Iris pigment epithelial cell (primary cell): ENCODE data around the gene CIB2.

Source experiments
- DNase-seq: peaks from one replicate; pipeline ENCODE4 v3.0.0-alpha.2; 2011; ENCODE audit warnings: low read depth

The CIB2 gene

DNA sequence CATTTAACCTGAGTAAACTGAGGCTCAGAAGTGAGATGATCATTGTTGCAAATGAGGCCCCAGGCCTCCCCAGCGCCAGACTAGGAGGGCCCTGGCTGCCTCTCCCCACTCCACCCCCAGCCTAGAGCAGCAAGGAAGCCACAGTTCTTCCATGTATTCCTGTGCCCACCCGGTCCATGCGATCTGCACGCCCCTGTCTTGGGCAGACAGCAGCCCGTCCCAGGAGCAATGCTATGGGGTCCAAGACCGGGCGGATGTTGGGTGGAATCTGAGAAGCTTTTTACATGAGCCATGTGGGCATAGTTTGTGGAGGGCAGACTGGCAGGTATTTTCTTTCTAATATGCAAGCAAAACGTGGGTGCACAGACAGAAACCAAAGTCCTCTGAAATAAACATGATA is 23.8 kb downstream of the CIB2 start:
- no peak for DNase-seq

DNA sequence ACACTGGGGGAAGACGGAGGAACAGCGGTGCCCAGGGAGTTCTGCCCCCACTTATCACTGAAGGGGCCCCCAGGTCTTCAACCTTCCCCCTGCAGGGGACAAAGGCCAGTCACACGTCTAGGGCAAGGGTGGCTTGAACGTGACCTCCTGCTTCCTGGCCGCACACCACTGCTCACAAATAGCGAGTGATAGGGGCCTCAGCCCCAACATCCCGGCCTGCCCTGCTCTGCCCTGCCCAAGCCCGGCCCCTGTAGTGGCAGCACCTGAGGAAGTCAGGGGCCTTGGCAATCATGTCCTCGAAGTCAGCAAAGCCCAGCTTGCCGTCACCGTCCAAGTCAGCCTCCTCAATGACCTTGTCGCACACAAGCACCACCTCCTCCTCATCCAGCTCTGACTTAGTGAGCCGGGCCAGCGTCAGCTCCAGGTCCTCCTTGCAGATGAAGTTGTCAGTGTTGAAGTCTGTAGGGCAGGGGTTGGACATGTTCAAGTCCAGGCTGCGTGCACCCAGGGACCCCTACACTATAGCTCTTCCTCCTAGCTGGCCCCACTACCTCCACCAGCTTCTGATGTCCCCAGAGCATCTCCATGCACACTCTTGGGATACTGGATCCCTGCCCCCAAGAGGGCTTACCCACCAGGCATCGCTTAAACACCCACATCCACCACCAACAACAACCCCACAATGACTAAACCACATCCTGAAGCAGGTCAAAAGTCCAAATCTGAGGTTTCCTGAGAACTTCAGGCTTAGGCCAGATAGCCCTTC is 25.6 kb downstream of the CIB2 start:
- peak; percentile 41 for DNase-seq

DNA sequence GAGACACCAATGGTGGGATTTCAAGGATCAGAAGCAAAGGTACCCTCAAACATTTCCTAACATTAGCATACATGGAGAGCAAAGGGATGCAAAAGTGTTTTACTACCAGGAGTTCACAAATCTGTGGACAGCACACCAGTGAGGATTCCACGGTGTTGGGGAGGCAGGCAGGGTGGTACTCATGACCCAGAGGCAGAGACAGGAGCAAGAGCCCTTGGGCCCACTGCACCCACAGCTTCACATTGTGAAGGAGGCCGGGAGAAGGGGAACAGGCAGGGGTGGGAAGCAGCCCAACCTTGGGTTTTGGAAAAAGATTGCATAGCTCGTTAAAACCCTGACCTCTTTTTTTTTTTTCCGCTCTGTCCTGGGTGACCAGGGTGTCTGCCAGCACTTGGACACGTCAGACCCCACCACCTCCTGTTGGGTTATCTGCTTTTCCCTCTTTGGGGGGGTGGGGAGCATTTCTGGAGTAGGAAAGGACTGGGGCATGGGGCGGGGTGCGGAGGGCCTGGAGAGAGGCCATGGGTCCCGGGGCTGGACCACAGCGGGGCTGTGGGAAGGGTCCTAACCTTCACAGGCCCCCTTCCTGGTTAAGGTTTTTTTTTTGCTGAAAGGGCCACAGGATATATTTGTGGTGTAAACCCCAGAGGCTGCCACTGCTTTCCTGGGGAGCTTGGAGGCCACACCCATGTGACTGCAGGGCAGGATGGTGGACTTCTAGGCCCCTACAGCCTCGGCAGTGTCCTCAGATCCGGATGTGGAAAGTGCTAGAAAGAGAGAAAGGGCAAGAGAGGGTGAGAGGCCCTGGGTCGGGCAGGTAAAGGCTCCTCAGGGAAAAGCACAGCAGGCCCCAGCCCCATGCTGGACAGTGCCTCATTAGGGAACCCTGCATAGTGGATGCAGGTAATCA is 26.4 kb downstream of the CIB2 start:
- DNase-seq = no peak

DNA sequence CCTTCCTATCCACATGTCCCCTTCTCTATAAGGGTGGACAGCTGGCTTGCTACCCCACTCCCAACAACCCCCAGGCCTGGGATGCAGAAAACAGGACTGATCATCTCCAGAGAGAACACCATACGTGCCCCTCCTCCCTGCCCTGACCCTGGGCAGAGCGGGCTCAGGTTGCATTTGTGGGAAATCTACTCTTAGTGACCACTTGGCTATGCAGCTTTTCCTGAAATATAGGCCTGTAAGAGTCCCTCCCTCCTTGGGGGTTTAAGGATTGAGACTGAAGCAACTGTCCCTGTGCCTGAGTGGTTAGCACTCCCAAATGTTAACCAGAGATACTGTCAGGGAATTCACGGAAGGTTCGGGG is 27.1 kb downstream of the CIB2 start:
- DNase-seq = no peak

DNA sequence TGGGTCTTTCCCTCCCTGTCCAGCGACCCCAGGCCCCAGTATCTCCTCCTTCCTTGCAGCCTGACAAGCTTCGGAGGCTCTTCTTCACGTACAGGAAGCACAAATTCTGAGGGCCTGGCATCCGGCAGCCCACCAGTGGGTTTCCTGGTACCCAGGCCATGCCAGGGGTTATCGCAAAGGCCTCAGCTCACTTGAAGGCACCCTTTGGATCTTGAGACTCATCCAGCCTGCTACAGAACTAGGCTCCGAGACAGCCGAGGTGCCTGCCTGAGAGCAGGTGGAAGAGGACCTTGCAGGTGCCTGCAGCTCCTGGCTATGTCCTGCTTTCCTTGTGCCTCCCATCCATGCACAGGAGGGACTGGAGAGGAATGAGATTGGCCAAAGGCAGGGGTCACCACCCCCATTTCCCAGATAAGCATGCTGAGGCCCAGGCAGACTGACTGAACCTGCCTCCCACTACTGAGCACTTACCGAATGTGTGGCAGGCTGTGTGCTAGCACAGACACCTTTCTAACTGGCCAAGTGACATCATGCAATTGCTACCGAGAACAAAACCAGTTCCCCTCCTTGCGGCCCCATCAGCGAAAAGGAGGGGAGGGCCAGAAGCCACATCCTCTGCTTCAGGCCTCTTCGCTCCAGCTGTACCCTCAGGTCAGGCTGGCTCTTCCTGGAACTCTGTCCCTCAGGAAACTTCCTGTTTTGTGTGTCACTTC is 27.7 kb downstream of the CIB2 start:
- DNase-seq = no peak

DNA sequence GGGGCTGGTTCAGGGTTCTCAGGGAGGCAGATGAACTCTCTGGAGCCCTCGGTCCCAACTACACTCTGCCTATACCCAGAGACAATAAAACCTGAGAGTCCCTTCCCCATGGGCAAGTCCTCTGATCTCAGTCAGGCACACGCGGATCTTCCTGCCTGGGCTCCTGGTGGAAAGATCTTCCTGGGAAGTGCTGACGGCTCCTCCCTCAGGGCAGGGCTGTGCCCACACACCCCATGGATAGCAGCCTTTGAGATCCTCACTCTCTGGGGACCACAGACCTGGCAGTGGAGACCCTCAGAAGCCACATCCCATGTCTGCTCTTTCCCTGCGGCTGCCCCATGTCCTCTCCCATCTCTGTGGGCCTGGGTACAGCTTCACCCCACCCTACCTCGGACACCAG is 28.5 kb downstream of the CIB2 start:
- no peak for DNase-seq

DNA sequence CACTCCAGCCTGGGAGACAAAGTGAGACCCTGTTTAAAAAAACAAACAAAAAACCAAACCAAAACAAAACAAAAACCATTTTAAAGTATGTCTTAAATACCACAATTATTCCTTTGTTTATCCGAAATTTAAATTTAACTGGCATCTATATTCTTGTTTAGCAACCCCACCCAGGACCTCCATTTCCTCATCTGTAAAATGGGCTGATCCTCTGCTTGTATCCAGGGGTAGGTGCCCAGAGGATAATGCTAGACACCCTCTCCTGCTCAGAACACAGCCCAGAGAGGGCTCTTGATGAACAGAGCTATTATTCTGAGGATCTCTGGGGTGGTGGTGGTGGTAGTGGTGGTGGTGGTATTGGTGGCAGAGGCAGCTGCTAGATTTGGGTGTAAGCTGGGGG is 29.0 kb downstream of the CIB2 start:
- DNase-seq = no peak

DNA sequence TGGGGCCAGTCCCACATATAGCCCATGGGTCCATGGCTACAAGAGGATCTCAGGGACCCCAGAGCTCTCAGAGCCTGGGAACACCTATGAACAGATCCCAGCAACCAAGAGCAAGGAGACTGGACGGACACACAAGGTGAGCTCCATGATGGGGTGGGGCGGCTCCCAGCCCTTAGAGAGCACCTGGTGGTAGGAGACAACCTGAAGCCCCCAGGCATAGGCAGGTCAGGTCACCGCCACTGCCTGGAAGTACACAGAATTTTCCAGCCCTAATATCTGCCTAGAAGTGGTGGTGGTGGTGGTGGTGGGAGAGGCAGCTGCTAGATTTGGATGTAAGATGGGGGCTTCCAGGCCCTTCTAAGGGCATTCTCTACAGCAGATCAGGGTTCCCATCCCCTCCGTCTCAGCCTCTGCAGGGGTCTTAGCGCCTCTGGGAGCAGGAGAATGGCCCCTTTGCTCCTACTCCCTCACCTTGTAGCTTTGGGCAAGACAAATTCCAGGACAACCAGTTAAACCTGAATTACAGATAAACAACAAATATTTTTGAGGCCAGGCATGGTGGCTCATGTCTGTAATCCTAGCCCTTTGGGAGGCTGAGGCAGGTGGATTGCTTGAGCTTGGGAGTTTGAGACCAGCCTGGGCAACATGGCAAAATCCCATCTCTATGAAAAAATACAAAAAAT is 29.7 kb downstream of the CIB2 start:
- no peak for DNase-seq

DNA sequence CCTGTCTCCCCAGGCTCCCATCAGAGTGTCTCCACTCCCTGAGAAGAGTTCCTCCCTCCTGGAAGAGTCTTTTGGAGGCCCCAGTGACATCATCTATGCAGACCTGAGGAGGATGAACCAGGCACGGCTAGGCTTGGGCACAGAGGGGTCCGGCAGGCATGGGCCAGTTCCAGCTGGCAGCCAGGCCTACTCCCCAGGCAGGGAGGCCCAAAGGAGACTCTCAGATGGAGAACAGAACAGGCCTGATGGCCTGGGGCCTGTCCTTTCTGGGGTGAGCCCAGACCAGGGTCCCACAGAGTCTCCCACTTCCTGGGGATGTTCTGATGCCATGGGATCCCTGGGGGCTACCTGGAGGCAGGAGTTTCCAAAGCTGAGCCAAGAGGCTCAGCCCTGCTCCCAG is 30.4 kb downstream of the CIB2 start:
- DNase-seq = no peak

DNA sequence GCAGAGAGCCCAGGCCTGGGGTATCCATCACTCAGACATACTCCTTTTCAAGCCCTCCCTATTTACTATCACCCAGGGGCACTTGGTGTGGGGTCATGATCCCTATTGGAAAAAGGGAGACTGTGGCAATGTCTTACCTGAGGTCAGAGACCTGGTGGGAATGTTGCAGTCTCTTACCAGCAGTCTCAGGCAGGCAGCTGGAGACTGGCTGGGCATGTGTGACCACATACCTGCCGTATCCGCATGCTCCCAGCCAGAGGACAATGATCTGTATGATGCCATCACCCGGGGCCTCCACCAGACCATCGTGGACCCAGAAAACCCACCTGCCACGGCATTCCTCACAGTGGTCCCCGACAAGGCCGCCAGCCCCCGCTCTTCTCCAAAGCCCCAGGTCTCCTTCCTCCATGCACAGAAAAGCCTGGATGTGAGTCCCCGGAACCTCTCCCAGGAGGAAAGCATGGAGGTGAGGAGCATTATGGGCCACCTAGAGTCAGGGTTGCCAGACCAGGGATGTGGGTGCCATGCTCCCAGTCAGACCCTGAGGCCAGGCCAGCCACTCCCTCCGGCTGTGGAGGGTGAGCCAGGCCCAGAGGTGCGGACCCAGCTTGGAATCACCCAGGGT is 33.0 kb downstream of the CIB2 start:
- DNase-seq = no peak

DNA sequence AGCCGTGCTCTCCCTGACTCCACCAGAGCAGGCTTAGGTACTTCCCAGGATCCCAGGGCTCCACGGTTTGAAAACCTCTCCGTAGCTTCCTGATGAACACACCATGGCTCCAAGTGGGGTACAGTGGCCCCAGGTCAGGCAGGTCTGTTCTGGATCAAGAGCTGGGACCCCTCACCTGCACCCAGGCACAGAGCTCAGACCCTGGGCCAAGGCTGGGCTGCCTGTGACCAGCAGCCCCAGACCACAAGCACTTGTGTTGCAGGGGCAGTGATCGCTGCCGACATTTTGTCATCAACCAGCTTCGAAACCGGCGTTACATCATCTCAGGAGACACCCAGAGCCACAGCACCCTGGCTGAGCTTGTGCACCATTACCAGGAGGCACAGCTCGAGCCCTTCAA is 33.6 kb downstream of the CIB2 start:
- DNase-seq = no peak

DNA sequence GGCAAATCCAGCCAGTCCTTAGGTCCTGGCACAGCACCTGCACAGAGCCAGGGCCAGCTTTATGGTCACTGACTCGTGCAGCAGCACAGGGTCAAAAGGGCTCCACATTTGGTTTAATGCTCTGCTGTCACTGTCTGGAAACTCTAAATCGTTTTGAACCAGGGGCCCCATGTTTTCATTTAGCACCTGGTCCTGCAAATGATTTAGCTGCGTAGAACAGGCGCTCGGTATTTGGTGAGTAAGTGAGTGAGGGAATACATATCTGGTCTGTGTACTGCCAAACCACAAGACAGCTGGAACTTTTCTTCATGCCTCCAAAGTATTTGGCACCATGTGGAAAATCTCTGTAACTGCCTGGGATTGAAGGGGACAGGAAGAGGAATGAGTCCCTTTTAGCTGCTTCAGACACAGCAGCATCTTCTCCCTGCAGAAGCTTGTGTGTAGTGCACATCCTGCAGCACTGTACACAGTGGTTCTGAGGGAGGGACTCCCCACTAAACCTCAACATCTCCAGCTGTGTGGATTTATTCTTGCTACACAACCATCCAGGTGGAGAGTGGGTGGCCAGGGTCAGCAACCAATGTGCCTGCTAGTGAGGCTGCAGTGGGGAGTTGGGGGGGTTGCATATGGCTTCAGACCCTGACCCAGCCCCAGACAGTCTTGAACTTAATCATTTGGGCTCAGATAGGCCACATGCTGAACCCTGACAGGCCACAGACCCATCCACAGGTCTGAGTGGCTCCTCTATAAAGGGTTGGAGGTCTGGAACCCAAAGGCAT is 37.8 kb downstream of the CIB2 start:
- DNase-seq = peak; percentile 77

DNA sequence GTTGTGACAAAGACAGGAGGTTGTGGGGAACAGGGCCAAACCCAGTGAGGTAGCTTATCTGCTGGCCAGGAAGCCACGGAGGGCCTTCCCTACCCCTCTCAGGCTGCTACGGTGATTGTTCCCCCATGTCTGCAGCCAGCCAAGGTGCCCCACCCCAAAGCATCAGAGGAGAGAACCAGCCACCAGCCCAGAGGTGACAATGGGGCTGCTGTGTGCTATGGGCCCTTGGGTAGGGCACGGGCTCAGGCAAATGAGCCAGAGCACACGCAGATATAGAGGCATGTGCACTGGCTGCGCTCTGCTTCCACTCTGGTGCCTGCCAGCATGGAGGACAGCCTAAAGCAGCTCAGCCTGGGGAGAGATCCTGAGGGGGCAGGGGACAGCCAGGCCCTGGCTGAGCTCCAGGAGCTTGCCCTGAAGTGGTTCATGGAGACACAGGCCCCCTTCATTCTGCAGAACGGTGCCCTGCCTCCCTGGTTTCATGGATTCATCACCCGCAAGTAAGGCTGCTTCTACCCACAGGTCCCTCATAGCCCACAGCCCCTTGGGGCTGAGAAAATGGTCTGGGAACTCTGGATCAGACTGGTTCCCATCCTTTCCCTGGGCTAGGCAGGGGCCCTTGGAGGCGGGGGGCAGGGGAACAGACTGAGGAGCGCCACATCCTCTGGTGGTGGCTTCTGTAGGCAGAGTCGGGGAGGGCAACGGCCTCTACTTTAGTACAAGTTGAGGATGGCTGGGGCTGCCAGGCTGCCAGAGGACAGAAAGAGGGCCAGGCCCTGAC is 38.8 kb downstream of the CIB2 start, which contains the start of gene SH2D7:
TSS of gene SH2D7 (plus strand) at position 301 of the 781 bp plus-strand sequence. CDS start at position 325, 24 bp downstream.
- no peak for DNase-seq

DNA sequence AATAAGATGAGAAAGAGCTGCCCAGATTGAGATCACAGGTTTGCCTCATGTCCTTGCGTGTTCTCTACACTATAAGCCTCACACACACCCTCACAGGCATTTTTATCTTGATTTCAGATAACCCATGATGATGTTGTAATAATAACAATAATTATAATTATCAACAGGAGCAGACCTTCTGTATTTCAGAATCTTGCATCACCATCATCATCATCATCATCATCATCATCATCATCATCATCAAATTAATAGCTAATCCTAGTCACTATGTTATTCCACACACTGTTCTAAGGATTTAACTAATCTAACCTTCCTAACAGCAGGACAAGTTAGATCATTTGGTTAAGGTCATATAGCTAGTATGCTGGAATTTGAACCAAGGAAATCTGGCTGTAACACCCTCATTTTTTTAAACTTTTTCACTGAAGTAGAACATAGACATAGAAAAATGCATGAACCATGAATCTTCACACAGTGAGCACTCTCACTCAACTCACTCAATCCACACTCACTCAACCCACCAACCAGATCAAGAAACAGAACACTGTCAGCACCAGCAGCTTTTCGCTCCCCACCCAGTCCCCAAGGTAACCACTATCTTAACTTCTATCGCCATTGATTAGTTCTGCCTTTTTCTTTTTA is 40.7 kb downstream of the CIB2 start:
- DNase-seq = no peak

DNA sequence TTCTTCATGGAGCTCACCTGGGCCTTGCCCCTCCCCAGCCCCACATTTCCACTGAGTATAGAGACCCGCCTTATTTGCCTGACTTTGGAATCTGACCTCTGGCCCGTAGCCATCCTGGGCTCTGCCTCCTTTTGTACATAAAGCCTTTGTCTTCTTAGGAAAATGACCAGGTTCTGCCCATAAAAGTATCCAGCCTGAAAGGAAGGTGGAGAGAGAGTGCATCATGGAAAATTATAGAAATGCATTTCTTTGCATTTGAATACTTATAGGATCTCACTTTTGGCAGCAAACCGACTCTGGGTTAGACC is 42.5 kb downstream of the CIB2 start:
- no peak for DNase-seq

DNA sequence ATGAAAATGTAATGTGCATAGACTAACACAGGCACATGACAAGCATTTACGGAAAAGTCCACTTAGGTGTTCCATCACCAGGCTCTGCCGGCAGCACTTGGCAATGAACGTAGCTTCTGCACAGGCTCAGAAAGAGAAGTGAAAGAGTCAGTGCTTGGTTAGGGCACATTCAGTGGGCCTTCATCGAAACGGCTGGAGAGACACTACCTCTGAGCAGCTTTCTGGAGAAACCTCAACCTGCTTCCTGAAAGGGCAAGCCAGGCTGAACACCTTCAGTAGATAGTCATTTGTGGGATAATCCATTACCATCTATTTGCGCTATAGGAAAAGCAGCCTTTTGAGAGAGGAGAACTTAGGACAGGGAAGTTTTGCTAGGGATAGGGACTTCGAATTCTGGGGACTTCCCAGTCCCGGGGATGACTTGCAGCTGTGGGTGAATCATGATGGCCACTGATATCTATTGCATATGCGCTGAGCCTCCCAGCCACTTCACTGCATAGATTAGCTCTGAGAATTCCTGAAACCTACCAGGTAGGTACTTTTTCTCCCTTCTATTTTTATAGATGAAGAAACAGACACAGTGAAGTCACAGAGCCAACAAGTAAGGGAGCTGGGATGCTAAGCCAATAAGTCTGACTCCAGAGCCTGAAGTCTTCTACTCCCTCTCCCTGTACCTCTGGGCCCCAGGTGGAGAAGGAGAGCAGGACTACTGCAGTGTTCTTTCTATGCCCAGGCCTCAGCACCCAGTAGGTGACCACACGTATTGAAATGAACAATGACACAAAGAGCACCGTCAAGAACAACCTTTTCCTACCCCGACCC is 43.1 kb downstream of the CIB2 start:
- DNase-seq = no peak

DNA sequence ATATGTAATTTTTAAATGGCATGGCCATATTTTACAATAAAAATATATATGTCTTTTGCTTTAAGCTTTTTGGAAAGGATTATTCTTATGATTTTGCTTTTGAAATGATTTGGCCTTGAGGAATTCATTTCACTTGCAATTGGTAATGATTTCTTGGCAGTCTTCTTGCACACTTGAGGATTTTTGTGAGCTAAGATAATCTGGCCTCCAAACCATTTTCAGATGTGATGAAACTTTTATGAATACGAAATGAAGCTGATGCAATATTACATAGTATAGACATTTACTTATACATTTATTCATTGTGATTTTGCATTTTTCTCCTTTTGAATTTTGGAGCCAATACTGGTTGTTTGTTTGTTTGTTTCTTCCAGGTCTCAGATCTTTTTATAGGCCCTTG is 45.3 kb downstream of the CIB2 start:
- DNase-seq = peak; percentile 84

DNA sequence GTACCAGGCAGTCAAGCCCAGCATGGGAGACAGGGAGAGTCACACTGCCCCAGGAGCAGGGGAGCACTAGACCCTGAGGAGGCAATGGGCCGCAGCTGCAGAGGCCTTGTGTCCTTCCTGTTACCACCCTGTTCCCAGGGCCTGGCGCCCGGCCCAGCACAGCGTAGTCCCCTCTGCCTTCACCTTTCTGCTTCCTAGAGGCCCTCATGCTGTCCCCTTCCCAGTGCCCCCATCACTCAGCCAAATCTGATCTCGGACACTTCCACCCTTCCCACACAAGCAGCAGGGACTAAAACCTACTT is 46.8 kb downstream of the CIB2 start:
- no peak for DNase-seq
